ENCODE measurements around the gene RRAS.
"Not testable (repeated sequence)": the region's sequence is repeated elsewhere in the genome, so short reads cannot be mapped to it uniquely, and the experiment has no call there.

Gene RRAS

DNA sequence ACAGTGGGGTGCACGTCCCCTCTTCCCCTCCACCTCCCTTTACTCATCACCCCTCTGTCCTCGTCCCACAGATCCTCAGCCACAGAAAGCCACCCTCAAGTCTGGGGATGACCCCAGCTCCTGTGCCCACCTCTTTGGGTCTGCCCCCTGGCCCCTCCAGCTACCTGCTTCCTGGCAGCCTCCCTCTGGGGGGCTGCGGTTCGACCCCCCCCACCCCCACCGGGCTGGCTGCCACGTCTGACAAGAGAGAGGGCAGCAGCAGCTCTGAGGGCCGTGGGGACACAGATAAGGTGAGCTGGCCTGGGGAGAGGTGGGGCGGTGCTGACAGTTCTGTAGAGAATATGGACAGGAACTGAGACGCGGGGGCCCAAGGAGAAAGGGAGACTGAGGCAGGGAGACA lies 14.6 kb upstream of the RRAS start:
- no peak for DNase-seq (ENCODE audit: low read depth)

DNA sequence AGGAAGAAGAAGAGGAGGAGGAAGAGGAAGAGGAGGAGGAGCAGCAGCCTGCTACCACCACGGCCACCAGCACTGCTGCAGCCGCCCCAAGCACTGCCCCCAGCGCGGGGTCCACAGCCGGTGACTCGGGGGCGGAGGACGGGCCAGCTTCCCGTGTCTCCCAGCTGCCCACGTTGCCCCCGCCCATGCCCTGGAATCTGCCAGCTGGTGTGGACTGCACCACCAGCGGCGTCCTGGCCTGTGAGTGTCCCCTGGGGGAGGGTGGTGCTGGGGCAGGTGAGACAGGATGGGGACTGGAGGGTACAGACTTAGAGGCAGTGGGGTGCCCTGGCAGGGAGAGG lies 13.5 kb upstream of the RRAS start:
- no peak for DNase-seq (ENCODE audit: low read depth)

DNA sequence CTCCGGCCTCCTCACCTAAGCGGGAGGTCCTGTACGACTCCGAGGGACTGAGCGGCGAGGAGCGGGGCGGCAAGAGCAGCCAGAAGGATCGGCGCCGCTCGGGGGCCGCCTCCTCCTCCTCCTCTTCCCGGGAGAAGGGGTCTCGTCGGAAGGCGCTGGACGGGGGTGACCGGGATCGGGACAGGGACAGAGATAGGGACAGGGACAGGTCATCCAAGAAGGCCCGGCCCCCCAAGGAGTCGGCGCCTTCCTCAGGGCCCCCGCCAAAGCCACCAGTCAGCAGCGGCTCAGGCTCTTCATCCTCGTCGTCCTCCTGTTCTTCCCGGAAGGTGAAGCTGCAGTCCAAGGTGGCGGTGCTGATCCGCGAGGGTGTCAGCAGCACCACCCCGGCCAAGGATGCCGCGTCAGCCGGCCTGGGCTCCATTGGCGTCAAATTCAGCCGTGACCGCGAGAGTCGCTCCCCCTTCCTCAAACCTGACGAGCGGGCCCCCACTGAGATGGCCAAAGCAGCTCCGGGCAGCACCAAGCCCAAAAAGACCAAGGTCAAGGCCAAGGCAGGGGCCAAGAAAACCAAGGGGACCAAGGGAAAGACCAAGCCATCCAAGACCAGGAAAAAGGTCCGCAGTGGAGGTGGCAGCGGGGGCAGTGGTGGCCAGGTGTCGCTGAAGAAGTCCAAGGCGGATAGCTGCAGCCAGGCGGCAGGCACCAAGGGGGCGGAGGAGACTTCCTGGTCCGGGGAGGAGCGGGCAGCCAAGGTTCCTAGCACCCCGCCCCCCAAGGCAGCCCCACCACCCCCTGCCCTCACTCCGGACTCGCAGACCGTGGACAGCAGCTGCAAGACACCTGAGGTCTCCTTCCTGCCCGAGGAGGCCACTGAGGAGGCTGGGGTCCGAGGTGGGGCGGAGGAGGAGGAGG lies 12.9 kb upstream of the RRAS start:
- no peak for DNase-seq (ENCODE audit: low read depth)

DNA sequence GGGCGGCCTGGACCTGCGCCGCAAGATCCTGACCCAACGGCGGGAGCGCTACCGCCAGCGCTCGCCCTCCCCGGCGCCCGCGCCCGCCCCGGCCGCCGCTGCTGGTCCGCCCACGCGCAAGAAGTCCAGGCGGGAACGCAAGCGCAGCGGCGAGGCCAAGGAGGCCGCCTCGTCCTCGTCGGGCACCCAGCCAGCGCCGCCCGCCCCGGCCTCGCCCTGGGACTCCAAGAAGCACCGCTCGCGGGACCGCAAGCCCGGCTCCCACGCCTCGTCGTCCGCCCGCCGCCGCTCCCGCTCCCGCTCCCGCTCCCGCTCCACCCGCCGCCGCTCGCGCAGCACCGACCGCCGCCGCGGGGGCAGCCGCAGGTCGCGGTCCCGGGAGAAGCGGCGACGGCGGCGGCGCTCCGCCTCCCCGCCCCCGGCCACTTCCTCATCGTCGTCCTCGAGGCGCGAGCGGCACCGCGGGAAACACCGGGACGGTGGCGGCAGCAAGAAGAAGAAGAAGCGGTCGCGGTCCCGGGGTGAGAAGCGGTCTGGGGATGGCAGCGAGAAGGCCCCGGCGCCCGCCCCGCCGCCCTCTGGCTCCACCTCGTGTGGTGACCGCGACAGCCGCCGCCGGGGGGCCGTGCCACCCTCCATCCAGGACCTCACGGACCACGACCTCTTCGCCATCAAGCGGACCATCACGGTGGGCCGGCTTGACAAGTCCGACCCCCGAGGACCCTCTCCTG lies 12.0 kb upstream of the RRAS start:
- DNase-seq (ENCODE audit: low read depth): no peak

DNA sequence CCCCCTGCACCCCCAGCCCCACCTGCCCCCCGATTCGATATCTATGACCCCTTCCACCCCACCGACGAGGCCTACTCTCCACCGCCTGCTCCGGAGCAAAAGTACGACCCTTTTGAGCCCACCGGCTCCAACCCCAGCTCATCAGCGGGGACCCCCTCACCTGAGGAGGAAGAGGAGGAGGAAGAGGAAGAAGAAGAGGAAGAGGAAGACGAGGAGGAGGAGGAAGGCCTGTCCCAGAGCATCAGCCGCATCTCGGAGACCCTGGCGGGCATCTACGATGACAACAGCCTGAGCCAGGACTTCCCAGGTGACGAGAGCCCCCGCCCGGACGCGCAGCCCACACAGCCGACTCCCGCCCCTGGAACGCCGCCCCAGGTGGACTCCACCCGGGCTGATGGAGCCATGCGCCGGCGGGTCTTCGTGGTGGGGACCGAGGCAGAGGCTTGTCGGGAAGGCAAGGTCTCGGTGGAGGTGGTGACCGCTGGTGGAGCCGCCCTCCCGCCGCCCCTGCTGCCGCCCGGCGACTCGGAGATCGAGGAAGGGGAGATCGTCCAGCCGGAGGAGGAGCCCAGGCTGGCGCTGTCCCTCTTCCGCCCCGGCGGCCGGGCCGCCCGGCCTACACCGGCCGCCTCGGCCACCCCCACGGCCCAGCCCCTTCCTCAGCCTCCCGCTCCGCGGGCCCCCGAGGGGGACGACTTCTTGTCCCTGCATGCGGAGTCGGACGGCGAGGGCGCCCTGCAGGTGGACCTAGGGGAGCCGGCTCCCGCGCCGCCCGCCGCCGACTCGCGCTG lies 11.3 kb upstream of the RRAS start:
- no peak for DNase-seq (ENCODE audit: low read depth)

DNA sequence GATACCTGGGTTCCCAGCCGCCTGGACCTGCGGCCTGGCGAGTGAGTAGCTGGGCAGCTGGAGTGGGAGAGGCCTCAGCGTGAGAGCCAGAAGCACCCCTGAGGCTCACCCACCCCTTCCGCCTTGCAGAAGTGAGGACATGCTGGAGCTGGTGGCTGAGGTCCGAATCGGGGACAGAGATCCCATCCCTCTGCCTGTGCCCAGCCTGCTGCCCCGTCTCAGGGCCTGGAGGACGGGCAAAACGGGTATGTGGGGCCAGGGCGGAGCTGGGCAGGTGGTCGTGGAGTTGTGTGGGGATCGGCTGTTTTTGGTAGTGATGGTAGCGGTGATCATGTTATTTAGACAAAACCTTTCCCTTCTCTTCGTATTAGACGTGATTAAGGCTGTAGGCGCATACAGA lies 6.6 kb upstream of the RRAS start:
- DNase-seq (ENCODE audit: low read depth): no peak

DNA sequence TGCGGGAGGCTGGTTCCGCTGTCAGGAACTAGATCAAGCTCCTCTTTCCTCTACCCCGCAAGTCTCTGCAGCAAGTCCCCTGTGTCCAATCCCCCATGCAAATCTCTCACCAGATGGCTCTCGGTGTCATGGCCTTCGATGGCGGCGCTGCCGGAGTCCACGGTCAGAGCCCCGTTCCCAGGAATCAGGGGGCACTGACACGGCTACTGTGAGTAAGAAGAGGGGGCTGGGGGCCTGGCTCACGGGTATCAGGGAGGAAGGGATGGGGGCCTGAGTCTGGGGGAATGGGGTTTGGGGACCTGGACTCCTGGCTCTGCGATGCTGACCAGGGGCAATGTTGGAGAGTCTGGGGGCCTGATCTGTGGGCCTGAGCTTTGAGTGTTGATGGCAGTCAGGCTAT lies 6.1 kb upstream of the RRAS start:
- DNase-seq (ENCODE audit: low read depth): no peak

DNA sequence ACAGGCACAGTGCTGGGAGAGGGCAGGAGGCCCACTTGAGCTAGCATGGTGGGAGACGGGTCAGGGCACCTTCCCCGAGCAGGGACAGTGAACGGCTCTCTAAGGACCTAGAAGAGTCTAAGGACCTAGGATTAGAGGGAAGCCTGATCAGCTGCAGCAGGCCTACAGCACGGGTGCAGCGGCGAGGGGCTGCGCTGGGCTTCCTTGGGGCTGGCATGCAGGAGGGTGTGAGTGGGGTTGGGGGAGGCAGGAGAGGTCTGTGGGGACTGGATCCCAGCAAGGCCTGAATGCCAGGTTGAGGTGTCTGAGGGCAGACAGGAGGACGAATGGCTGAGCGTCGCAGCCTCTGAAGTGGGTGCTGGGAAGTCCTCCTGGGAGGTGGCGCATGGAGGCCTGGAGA lies 5.6 kb upstream of the RRAS start:
- no peak for DNase-seq (ENCODE audit: low read depth)

DNA sequence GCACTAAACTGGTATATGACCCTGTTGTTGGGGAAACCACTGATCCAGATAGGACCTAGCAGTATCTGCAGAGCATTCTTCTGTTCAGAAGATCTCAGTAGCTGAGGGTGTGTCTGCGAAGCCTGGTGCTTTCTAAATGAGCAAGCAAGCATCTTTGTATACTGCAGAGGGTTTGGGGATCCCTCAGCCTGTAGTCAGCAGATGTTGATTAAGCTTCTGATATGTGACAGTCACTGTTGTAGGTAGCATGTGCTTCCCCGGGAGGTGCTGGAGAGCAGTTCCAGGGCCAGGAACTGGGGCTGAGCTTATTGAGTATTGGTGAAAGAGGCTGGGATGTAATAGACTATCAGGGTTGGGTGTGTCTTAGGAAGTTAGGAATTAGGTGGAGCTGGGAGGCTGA lies 3.5 kb upstream of the RRAS start:
- no peak for DNase-seq (ENCODE audit: low read depth)

DNA sequence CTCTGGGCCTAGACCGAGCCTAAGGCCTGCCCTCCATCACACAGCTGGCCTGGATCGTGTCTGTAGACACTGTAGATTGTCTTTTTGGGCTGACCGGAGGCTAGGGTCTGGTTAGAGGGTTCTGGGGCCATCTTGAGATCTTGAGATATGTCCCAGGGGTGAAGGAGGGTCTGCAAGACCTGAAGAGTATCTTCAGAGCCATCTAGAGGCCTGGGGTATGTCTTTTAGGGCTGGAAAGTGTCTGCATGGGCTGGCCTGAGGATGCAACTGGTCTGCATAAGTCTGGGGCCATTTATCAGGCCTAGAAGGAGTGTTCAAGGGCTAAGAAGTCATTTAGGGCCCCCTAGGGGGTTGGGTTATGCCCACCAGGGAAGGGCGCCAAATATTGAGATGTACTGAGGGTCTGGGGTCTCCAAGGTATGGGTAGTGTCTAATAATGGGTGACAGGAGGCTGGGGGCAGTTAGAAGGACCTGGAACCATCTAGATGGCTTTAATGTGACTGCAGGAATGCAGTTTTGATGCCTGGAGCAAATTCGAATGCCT lies 2.6 kb upstream of the RRAS start:
- DNase-seq (ENCODE audit: low read depth): no peak

DNA sequence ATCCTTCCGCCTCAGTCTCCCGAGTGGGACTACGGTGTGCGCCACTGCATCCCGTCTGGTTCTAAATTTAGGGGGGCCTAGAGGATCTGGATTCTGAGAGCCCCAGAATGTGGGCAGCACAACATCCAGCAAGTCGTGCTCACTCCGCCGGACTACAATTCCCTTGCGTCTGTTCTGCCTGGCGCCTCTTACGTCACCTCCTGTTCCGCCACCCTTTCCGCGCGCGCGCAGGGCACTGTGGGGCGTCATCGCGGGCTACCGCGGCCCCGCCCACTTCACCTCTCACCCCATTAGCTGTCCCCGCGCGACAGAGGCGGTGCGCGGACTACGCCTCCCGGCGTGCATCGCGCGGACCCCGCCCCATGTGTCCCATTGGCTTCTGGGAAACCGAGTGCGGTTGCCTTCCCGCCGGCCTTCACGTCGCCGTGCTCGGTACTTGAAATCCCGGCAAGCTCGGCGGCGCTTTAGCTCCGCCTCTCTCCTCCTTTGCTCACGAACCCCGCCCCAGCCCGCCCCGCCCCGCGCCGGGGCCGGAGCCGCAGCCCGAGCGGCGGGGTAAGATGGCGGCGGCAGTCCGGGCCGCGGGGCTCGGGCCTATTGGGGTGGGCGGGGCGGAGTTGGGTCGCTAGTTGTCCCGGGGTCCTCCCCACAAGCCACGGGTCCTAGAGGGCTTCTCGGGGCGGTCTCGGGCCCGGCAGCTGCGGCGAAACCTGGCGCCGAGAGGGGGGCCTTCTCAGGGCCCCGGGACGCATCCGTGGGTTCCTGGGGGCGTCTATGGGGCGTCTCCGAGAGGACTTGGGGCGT lies 1.9 kb upstream of the RRAS start, which contains the start of gene SCAF1:
Gene SCAF1 (plus strand): TSS at position 522 of the 804 bp plus-strand sequence. CDS start 2,818 bp downstream, outside the sequence.
- DNase-seq (ENCODE audit: low read depth): peak; percentile 98

DNA sequence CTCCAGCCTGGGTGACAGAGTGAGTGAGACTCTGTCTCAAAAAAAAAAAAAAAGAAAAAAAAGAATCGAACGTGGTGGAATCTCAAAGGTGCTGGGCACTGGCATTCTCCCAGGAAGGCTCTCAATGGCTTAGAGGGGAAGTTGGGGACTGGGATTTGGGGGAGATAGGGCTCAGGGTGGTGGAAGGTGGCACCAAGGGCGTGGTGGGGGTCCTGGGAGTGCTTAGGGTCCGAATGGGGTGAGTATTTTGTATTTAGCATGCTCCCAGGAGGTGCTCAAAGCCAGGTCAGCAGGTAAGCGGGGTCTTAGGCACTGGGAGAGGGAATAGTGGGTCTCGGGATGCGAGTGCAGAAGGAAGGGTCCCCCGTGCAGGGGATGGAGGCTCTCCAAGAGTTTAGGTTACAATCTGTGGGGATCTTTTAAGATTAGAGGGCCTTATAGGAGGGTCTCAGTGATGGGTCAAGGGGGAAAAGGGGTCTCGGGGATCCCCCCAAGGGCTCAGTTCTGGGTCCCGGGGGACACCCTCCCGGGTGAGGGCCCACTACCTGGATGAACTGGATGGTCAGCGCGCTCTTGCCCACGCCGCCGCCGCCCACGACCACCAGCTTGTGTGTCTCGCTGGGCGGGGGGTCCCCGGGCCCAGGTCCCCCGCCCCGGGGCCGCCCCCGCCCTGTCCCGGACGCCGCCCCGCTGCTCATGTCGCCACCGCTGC lies 386 bp downstream of the RRAS start:
- no peak for DNase-seq (ENCODE audit: low read depth)

DNA sequence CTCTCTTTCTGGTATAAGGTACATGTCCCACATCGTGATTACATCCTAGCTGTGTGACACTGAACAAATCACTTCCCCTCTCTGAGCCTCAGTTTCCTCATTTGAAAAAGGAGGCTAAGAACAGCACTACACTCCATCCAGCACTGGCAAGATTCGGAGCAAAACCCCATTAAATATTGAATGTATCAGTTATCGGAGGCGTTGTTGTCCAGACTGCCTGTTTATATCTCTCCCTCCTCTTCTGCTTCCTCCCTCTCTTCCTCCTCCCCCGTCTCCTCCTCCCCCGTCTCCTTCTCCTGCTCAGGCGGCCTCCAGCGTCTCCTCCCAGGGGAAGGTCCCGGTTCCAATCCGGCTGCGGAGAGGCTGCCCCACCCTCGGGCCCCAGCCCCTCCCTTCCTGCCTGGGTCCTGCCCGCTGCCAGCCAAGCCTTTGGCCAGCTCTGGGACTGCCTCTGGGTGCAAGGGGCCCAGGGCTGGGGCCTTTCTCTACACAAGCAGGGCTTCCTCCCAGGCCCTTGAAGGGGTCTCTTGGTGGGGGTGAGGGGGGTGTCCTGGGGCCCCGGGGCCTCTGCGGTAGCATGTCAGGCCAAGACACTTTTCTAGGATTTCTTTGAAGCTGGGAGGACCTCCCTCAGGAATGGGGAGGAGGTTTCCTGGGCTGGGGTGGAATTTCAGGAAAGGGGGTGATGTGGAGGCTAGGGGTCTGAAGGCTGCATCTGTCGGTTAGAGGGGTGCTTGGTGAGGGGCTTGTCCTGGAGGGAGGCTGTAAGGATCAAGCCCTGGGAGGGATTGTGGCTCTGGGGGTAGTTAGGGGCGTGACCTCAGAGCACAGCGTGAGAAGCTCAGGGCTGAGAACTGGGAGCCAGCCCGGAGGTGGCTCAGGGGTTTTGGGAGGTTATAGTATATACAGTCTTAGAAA lies 1.9 kb downstream of the RRAS start:
- peak; percentile 64 for DNase-seq (ENCODE audit: low read depth)

DNA sequence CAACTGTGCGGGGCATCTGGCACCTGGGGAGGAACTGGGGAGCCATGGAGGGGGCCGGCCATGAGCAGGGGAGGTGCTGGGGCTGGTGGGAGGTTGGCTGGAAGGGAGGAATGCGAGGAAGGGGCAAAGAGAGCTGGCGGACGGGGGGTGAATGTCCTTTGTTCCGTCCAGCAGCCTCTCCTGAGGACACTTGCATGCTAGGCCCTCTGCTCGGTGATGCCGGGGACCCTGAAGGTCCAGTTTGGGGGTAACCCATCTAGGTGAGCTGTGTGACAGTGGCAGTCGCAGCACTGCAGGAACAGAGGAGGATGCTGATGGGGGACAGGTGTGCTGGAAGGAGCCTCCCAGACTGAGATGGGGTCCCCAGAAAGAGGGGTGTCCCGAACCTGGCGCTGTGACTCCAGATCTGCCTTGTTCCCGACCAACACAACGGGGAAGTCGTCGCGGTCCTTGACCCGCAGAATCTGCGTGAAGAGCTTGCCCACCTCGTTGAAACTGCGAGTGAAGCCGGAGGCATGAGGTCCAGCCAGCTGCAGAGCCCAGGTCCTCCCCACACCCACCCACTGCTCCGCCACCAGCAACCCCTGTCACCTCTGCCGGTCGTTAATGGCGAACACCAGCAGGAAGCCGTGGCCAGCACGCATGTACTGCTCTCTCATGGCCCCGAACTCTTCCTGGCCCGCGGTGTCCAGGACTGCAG lies 3.6 kb downstream of the RRAS start:
- DNase-seq (ENCODE audit: low read depth): no peak

DNA sequence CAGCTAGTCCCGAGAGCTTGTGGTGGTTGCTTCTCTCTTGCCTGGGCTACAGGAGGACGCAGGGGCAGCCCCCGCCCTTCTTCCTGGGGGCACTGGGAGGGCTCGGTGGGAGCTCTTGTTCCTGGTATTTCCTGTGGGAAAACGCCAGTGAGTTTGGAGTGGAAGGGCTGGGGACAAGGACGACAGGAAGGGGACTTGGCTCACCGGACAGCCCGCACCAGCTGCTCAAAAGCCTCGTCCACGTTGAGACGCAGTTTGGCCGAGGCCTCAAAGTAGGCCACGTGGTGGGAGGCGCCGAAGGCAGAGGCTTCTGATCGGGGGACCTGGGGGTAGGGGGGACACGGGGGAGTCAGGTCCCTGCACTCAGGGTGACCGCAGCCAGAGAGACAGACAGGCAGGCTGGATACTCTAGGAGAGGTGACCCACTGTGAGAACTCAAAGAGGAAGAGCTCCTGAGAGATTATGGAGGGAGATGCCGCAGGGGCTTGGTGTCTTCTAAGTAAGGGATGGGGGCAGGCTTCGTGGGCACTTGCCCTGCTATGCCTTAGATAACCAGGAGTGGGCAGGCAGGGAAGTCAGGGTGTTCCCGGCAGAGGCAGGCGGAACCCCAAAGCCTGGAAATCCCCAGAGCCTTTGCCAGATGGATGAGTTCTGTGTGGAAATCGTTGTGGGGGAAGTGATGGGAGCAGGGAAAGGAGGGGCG lies 4.3 kb downstream of the RRAS start:
- no peak for DNase-seq (ENCODE audit: low read depth)

DNA sequence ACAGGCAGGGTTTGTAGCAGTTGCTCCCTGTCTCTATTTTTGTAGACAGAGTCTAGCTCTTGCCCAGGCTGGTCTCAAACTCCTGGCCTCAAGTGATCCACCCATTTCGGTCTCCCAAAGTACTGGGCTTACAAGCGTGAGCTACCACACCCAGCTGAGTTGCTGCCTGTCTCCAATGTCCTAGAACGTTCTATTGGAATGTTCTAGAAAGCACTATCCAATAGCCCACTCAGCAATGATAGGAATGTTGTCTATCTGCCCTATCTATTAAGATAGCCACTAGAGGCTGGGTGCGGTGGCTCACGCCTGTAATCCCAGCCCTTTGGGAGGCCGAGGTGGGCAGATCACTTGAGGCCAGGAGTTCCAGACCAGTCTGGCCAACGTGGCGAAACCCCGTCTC lies 6.7 kb downstream of the RRAS start:
- not testable (repeated sequence) for DNase-seq (ENCODE audit: low read depth)

DNA sequence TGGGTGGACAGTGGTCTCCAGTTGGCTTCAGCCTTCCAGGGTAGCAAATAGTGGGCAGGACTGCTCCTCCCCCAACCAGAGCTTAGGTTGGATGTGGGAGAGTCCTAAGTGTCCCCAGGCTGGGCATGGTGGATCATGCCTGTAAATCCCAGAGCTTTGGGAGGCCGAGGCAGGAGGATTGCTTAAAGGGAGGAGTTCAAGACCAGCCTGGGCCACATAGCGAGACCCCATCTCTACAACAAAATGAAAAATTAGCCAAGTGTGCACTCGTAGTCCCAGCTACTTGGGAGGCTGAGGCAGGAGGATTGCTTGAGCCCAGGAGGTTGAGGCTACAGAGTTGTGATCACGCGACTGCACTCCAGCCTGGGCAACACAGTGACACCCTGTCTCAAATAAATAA lies 7.4 kb downstream of the RRAS start:
- DNase-seq (ENCODE audit: low read depth): no peak

DNA sequence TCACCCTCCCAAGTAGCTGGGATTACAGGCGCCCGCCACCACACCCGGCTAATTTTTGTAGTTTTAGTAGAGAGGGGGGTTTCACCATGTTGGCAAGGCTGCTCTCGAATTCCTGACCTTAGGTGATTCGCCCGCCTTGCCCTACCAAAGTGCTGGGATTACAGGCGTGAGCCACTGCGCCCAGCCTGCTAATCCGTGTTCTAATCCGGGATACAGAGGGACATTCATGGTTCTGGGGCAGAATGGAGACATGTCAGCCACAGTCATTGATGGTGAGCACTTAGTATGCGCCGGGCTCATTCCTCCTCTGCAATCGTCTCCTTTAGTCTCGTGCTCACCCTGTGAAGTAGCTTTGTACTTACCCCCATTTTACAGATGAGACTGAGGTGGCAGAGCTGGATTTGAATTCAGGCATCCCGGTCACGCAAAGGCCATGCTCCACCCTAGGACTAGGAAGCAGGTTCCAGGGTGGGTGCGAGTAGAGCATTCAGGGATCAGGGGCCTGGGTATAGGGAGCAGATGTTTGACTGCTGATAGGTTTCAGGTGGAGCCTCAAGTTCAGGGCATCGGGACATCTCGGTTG lies 8.2 kb downstream of the RRAS start:
- DNase-seq (ENCODE audit: low read depth): no peak

All from HS-27A (cell line).